AG04450 (cell line): ENCODE data around the gene NCEH1. TPM values are rescaled to one million over a fixed set of nuclear protein-coding genes. Genes with fewer than 3 reads are reported as not detected.

Experiments used
- CTCF ChIA-PET: fragments of 300-600, 350-600 bp; formaldehyde crosslinking; extraction: SDS; loops from one replicate; lab custom pipeline; 2022; ENCODE audit warnings: antibody characterized with exemption, inconsistent platforms; lab: Charles Lee
- POLR2A ChIA-PET: fragments of 350-600 bp; formaldehyde crosslinking; extraction: SDS; loops from one replicate; lab custom pipeline; 2021; ENCODE audit warnings: antibody characterized with exemption, inconsistent platforms; lab: Yijun Ruan, JAX
- DNase-seq: peaks from one replicate; pipeline ENCODE4 v3.0.0-alpha.2; 2011; ENCODE audit warnings: low read depth, low spot score
- H3K27ac ChIP-seq: one replicate; pipeline ENCODE4 v1.5.1; 2012; ENCODE audit warnings: low read depth, low read length, control low read depth
- H3K27me3 ChIP-seq: one replicate; pipeline ENCODE4 v1.6.0; 2012; ENCODE audit warnings: low read length; ENCODE audit not compliant: control insufficient read depth, insufficient read depth
- H3K4me3 ChIP-seq: 2 replicates; pipeline ENCODE4 v1.5.1; 2011; ENCODE audit warnings: mild to moderate bottlenecking, low read depth, low read length, control low read depth
- H3K9me3 ChIP-seq: 2 replicates; pipeline ENCODE4 v1.5.1; 2012; ENCODE audit warnings: low read length; ENCODE audit not compliant: control insufficient read depth, insufficient read depth
- CTCF ChIP-seq: IDR thresholded peaks from 2 replicates; pipeline ENCODE4 v1.5.1; 2011; ENCODE audit warnings: low read depth, low read length, control low read depth, inconsistent platforms
- polyA plus RNA-seq: library from polyadenylated mRNA; depleted of rRNA; stranded (reverse); fragments of >200 nt; gene quantifications from 2 replicates; pipeline ENCODE4 v1.2.3, GENCODE V29; 2011

NCEH1 gene
- polyA plus RNA-seq, 1 experiment = 14.6 TPM

- no peaks in the 10 kb centered on the region for H3K9me3 ChIP-seq
- no peak for TF ChIP-seq CTCF
Measured at GRCh38 chr3:172690936-172691335, 19.9 kb downstream of the NCEH1 start.

GRCh38 chr3:172688588-172688987 lies 22.3 kb downstream of the NCEH1 start:
- TF ChIP-seq CTCF = no peak
- CTCF ChIA-PET = interaction anchor here (0.7 to 0.9 kb wide), 3 partner anchors 12 to 320 kb away, joined by 3 read pairs; no protein-coding TSS in a partner anchor
- POLR2A ChIA-PET = no interaction called here
- no peak overlapping the region for H3K27ac ChIP-seq
- DNase-seq = no peak
- no peaks in the 10 kb centered on the region for H3K27me3 ChIP-seq
- no peak overlapping the region for H3K4me3 ChIP-seq
- H3K9me3 ChIP-seq = no peaks in the 10 kb centered on the region

More at GRCh38 chr3:172690936-172691335, 19.9 kb downstream of the NCEH1 start:
- POLR2A ChIA-PET = no interaction called here
- CTCF ChIA-PET = interaction anchor here (1.5 kb wide), 1 partner anchor 27 kb away, joined by 3 read pairs; no protein-coding TSS in a partner anchor
- H3K27ac ChIP-seq = no peak overlapping the region
- no peak for DNase-seq
- H3K4me3 ChIP-seq = no peak overlapping the region
- H3K27me3 ChIP-seq = no peaks in the 10 kb centered on the region

GRCh38 chr3:172687501-172687900 lies 23.4 kb downstream of the NCEH1 start:
- no peak overlapping the region for H3K27ac ChIP-seq
- no peak overlapping the region for H3K4me3 ChIP-seq
- H3K9me3 ChIP-seq = no peaks in the 10 kb centered on the region
- TF ChIP-seq CTCF = no peak
- ChIA-PET CTCF (interaction anchor here (1.6 to 2.1 kb wide), 2 partner anchors 11 to 14 kb away, joined by 4 to 8 read pairs; no protein-coding TSS in a partner anchor), POLR2A (no interaction called here)
- no peaks in the 10 kb centered on the region for H3K27me3 ChIP-seq
- DNase-seq = no peak

GRCh38 chr3:172685331-172686214 lies 25.3 kb downstream of the NCEH1 start:
- H3K9me3 ChIP-seq = no peaks in the 10 kb centered on the region
- DNase-seq = no peak
- TF ChIP-seq CTCF = no peak
- CTCF ChIA-PET = no interaction called here
- H3K27me3 ChIP-seq = no peaks in the 10 kb centered on the region
- no peak overlapping the region for H3K4me3 ChIP-seq
- no peak overlapping the region for H3K27ac ChIP-seq
- POLR2A ChIA-PET = no interaction called here

- no peak for DNase-seq
- H3K4me3 ChIP-seq = no peak overlapping the region
- TF ChIP-seq CTCF = no peak
- ChIA-PET POLR2A (no interaction called here), CTCF (interaction anchor here (1.0 kb wide), 1 partner anchor 69 kb away, joined by 3 read pairs; no protein-coding TSS in a partner anchor)
- no peaks in the 10 kb centered on the region for H3K9me3 ChIP-seq
- no peak overlapping the region for H3K27ac ChIP-seq
- no peaks in the 10 kb centered on the region for H3K27me3 ChIP-seq
Measured at GRCh38 chr3:172680684-172681083, 30.2 kb downstream of the NCEH1 start.
